Measurements from ENCODE around the gene OR6X1.

The OR6X1 gene

DNA sequence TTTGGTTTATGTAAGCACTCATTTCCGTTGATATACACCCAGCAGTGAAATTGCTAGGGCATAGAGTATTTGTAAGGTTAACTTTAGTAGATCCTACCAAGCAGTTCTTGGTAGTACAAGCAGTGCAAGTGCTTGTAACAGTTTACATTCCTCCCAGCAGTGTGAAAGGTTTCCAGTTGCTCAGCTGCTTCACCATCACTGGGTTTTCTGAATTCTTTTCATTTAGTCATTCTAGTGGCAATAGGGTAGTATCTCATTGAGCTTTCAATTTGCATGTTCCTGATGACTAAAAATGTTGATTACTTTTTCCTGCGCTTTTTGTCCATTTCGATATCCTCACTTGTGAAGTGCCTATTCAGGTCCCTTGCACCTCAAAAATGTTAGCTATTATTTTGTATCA is 47.1 kb downstream of the OR6X1 start:
- no peak for DNase-seq (ENCODE audit: low read depth)
- TF ChIP-seq, protein P1, sequence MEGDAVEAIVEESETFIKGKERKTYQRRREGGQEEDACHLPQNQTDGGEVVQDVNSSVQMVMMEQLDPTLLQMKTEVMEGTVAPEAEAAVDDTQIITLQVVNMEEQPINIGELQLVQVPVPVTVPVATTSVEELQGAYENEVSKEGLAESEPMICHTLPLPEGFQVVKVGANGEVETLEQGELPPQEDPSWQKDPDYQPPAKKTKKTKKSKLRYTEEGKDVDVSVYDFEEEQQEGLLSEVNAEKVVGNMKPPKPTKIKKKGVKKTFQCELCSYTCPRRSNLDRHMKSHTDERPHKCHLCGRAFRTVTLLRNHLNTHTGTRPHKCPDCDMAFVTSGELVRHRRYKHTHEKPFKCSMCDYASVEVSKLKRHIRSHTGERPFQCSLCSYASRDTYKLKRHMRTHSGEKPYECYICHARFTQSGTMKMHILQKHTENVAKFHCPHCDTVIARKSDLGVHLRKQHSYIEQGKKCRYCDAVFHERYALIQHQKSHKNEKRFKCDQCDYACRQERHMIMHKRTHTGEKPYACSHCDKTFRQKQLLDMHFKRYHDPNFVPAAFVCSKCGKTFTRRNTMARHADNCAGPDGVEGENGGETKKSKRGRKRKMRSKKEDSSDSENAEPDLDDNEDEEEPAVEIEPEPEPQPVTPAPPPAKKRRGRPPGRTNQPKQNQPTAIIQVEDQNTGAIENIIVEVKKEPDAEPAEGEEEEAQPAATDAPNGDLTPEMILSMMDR (conservative IDR thresholded peaks at IDR 0.05; ENCODE audit: low read depth, low read length): no peak
- H3K4me3 ChIP-seq (ENCODE audit: low read depth, low read length): no peak overlapping the region

- no peak overlapping the region for H3K4me3 ChIP-seq (ENCODE audit: low read depth, low read length)
- TF ChIP-seq, protein P1 (conservative IDR thresholded peaks at IDR 0.05; ENCODE audit: low read depth, low read length): no peak
- DNase-seq (ENCODE audit: low read depth): no peak
Observed at GRCh38 chr11:123704341-123704740, 50.0 kb downstream of the OR6X1 start.

Measured in choroid plexus epithelial cell (primary cell).